NK-92 (cell line): ENCODE results near the gene ASCL5.

Experiments
- DNase-seq: peaks from one replicate; lab custom pipeline; 2025; ENCODE audit not compliant: unreplicated experiment; lab: John Stamatoyannopoulos, UW

Gene ASCL5

GRCh38 chr1:201111672-201112071 lies 15.3 kb downstream of the ASCL5 start:
- no peak for DNase-seq

- no peak for DNase-seq
Measured at GRCh38 chr1:201111156-201111555, 15.8 kb downstream of the ASCL5 start.

GRCh38 chr1:201110616-201111015 lies 16.4 kb downstream of the ASCL5 start:
- DNase-seq = no peak

GRCh38 chr1:201110138-201110537 lies 16.8 kb downstream of the ASCL5 start:
- no peak for DNase-seq

GRCh38 chr1:201109651-201110050 lies 17.3 kb downstream of the ASCL5 start:
- no peak for DNase-seq

GRCh38 chr1:201108614-201109013 lies 18.4 kb downstream of the ASCL5 start:
- no peak for DNase-seq

- DNase-seq = no peak
Measured at GRCh38 chr1:201105688-201106087, 21.3 kb downstream of the ASCL5 start.

GRCh38 chr1:201104141-201104540 lies 22.8 kb downstream of the ASCL5 start:
- no peak for DNase-seq

- DNase-seq = no peak
Measured at GRCh38 chr1:201103666-201104065, 23.3 kb downstream of the ASCL5 start.

GRCh38 chr1:201100169-201100930 lies 26.6 kb downstream of the ASCL5 start:
- DNase-seq = no peak

- DNase-seq = no peak
Measured at GRCh38 chr1:201098992-201099677, 27.8 kb downstream of the ASCL5 start.

- DNase-seq = no peak
Measured at GRCh38 chr1:201096977-201097856, 29.8 kb downstream of the ASCL5 start.

GRCh38 chr1:201096041-201096461 lies 30.9 kb downstream of the ASCL5 start:
- no peak for DNase-seq

- DNase-seq = no peak
Measured at GRCh38 chr1:201095581-201095980, 31.4 kb downstream of the ASCL5 start.

- DNase-seq = no peak
Measured at GRCh38 chr1:201094832-201095231, 32.2 kb downstream of the ASCL5 start.

GRCh38 chr1:201093962-201094361 lies 33.0 kb downstream of the ASCL5 start:
- DNase-seq = no peak

- no peak for DNase-seq
Measured at GRCh38 chr1:201093561-201093960, 33.4 kb downstream of the ASCL5 start.

GRCh38 chr1:201092738-201093137 lies 34.2 kb downstream of the ASCL5 start:
- no peak for DNase-seq

GRCh38 chr1:201091256-201091655 lies 35.7 kb downstream of the ASCL5 start:
- no peak for DNase-seq

- DNase-seq = no peak
Measured at GRCh38 chr1:201090541-201090940, 36.4 kb downstream of the ASCL5 start.

- DNase-seq = no peak
Measured at GRCh38 chr1:201089596-201089995, 37.4 kb downstream of the ASCL5 start.
